Measurements from ENCODE around the gene UGGT1.

- no peak for TF ChIP-seq RAD21 (IDR thresholded peaks at IDR 0.05; ENCODE audit: low read depth)
- TF ChIP-seq POLR2A (IDR thresholded peaks at IDR 0.05; ENCODE audit: borderline replicate concordance, extremely low read depth, insufficient read depth, insufficient read length) = no peak
- no peak for TF ChIP-seq CTCF (IDR thresholded peaks at IDR 0.05 in 2 of 3, conservative IDR thresholded peaks at IDR 0.05 in 1 of 3; ENCODE audit: borderline replicate concordance in 1 of 3, insufficient read depth in 1 of 3, low read depth in 2 of 3, low read length in 2 of 3)
- TF ChIP-seq POLR2AphosphoS5 (IDR thresholded peaks at IDR 0.05; ENCODE audit: low read depth, low read length) = no peak
- TF ChIP-seq EZH2 (IDR thresholded peaks at IDR 0.05) = no peak
- TF ChIP-seq REST (IDR thresholded peaks at IDR 0.05; ENCODE audit: low read depth) = no peak
- TF ChIP-seq SIN3A (IDR thresholded peaks at IDR 0.05; ENCODE audit: low read depth) = no peak
Measured at GRCh38 chr2:128219891-128220290, 128.9 kb downstream of the UGGT1 start.

All from HCT116 (cell line).